ENCODE results near the gene LAMA1. TPM values are rescaled to one million over a fixed set of nuclear protein-coding genes. Genes with fewer than 3 reads are reported as not detected.

The LAMA1 gene
- total RNA-seq, 1 donor = 20.7 TPM

- TF ChIP-seq CTCF (IDR thresholded peaks at IDR 0.05; ENCODE audit: insufficient read depth, low read depth, low read length) = no peak
- no peak for DNase-seq (ENCODE audit: low read depth)
- no peak overlapping the region for H3K4me3 ChIP-seq (ENCODE audit: low read depth, low read length)
These were observed 54.8 kb downstream of the LAMA1 start for GRCh38 chr18:7062811-7063210.

GRCh38 chr18:7062236-7062635 lies 55.4 kb downstream of the LAMA1 start:
- H3K4me3 ChIP-seq (ENCODE audit: low read depth, low read length) = no peak overlapping the region
- DNase-seq (ENCODE audit: low read depth) = no peak
- no peak for TF ChIP-seq CTCF (IDR thresholded peaks at IDR 0.05; ENCODE audit: insufficient read depth, low read depth, low read length)

- DNase-seq (ENCODE audit: low read depth) = no peak
- H3K4me3 ChIP-seq (ENCODE audit: low read depth, low read length) = no peak overlapping the region
- no peak for TF ChIP-seq CTCF (IDR thresholded peaks at IDR 0.05; ENCODE audit: insufficient read depth, low read depth, low read length)
These were observed 58.3 kb downstream of the LAMA1 start for GRCh38 chr18:7059276-7059675.

GRCh38 chr18:7056026-7056425 lies 61.6 kb downstream of the LAMA1 start:
- DNase-seq (ENCODE audit: low read depth) = no peak
- TF ChIP-seq CTCF (IDR thresholded peaks at IDR 0.05; ENCODE audit: insufficient read depth, low read depth, low read length) = no peak
- no peak overlapping the region for H3K4me3 ChIP-seq (ENCODE audit: low read depth, low read length)

- no peak for TF ChIP-seq CTCF (IDR thresholded peaks at IDR 0.05; ENCODE audit: insufficient read depth, low read depth, low read length)
- no peak overlapping the region for H3K4me3 ChIP-seq (ENCODE audit: low read depth, low read length)
- no peak for DNase-seq (ENCODE audit: low read depth)
These were observed 67.6 kb downstream of the LAMA1 start for GRCh38 chr18:7049951-7050350.

- DNase-seq (ENCODE audit: low read depth) = no peak
- no peak overlapping the region for H3K4me3 ChIP-seq (ENCODE audit: low read depth, low read length)
- TF ChIP-seq CTCF (IDR thresholded peaks at IDR 0.05; ENCODE audit: insufficient read depth, low read depth, low read length) = no peak
These were observed 69.5 kb downstream of the LAMA1 start for GRCh38 chr18:7048081-7048480.

GRCh38 chr18:7047336-7047735 lies 70.3 kb downstream of the LAMA1 start:
- DNase-seq (ENCODE audit: low read depth) = no peak
- no peak overlapping the region for H3K4me3 ChIP-seq (ENCODE audit: low read depth, low read length)
- TF ChIP-seq CTCF (IDR thresholded peaks at IDR 0.05; ENCODE audit: insufficient read depth, low read depth, low read length) = no peak

All from fibroblast of villous mesenchyme (primary cell).